DMS53 (cell line): Measurements from ENCODE around the gene RAB11FIP3.

Experiments used
- DNase-seq: peaks from one replicate; lab custom pipeline; 2025; lab: John Stamatoyannopoulos, UW

The RAB11FIP3 gene

DNA sequence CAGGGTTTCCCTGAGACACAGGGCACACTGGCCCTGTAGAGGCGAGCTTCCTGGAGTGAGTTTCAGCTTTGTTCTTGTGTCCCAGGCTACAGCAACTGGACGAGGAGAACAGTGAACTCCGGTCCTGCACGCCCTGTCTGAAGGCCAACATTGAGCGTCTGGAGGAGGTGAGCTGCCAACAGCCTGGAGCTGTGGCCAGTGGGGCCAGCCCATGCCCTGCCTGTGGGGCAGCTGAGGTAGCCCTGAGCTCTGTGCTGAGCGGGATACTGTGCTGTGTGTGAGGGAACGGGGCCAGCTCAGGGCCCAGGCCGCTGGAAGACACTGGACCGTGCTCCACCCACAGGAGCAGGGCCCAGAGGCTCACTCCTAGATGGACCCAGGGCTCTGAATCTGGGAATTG is 93.4 kb downstream of the RAB11FIP3 start:
- DNase-seq, result no peak

DNA sequence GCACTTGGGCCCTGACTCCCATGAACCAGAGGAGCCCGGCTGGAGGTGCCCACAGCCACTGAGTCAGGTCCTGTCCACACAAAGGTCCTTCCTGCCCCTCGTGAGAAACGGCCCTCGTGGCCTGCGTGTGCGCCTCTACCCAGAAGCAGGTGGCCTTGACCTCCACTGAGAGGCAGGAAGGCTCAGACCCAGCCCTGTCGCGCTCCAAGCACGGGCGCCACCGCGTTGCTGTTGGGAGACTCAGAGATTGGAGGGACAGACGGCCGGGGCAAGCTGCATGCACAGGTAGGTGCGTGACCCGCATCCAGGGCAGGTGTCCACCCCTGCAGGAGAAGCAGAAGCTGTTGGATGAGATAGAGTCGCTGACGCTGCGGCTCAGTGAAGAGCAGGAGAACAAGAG is 94.0 kb downstream of the RAB11FIP3 start:
- no peak for DNase-seq

DNA sequence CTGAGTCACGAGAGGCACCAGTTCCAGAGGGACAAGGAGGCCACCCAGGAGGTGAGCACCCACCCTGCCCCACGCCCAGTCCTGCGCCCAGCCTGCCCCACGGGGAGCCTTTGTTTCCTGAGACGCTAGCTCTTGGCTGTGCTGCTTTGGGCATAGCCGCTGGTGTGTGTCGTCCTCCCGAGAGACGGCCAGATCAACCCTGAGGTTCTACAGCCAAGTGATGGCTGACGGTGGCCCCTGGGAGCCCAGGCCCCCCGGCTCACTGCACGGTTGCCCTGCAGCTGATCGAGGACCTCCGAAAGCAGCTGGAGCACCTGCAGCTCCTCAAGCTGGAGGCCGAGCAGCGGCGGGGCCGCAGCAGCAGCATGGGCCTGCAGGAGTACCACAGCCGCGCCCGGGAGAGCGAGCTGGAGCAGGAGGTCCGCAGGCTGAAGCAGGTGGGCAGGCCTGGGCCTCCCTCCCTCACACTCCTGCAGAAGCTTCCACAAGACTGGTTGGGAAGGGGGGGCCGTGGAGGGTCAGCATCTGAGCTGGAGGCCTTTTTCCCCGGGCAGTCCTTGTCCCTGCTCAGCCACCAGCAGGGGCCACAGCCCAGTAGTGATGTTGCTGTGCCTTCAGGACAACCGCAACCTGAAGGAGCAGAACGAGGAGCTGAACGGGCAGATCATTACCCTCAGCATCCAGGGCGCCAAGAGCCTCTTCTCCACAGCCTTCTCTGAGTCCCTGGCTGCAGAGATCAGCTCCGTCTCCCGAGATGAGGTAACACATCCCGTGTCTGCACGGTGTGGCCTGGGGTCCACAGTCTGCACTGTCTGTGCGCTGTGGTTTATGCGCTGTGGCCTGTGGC is 94.6 kb downstream of the RAB11FIP3 start:
- no peak for DNase-seq

DNA sequence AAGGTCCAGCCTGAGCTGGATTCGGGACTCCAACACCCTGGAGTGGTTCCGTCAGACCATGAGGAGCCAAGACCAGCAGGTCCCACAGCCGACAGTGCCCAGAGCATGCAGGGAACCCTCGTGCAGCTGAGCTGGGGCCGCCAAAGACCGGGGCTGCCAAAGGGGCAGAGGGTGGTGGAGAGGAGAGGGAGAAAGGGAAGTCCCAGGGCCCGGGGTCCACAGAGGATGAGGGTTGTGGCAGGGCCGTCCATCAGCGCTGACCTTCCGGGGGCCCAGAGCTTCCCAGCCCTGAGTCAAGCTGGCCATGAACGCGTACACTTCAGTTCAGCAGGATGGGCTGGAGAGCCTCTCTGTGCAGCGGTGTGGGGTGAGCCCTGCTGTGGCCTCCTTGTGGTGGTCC is 95.4 kb downstream of the RAB11FIP3 start:
- no peak for DNase-seq

DNA sequence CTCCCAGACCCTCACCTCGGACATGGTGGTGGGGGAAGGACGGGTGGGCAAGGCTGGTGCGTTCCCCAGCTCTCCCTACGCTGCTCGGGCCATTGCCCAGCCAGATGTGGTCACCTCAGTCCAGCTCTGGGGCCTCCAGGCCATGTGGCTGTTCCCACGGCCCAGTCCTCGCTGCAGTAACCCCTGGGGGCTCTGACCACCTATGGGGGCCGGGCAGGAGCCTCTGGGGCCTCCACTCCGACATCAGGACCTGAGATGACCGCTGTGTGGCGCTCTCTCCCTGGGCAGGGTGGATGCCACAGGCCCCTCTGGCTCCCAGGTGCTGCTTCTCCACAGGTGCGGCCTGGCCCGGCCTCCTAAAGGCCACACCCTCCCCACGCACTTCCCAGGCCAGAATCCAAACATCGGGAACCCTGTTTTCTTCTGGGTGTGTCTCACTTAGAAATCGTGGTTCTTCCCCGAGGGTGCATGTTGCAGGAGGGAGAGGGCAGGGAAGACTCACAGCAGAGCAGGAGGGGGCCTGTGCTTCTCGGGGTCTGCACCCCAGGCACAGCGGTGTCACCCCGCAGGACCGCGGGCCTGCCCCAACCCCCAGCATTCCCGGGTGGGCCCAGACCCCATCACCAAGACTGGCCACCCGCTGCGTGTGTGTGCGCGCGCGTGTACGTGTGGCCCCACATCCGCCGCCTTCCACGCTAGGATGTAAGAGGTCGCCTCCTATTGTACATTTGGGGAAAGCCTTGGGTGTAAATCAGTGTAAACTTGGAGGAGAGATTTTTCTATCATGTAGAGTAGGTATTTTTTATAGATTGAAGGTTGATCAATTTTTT is 96.1 kb downstream of the RAB11FIP3 start:
- peak; percentile 76 for DNase-seq

DNA sequence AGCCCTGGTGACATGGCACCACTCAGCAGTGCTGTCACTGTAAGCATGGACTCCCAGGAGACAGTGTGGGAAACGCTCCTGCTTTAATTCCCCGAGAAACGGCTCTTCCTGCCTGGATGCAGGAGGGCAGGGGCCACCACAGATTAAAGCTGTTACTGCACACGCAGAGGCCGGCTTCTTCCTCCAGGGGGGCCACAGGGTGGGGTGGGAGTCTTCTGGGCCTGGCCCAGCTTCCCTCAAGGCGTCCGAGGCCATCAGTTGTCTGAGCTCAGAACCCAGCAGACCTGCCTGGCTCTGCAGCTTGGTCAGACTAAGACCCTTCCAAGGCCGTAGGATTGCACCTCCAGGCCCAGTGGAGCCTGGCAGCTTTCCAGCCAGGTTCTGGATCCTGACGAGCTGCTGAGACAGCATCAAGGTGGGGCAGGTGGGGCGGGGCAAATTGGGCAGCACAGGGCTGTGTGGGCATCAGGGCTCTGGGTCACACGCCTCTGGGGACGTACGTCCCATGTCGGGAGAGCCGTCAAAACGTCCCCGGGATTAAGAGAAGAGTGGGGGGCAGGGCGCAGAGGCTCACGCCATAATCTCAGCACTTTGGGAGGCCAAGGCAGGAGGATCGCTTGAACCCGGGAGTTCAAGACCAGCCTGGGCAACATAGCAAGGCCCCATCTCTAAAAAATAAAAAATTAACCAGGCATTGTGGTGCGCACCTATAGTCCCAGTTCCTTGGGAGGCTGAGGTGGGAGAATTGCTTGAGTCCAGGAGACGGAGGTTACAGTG is 97.1 kb downstream of the RAB11FIP3 start:
- DNase-seq, result peak; percentile 28

DNA sequence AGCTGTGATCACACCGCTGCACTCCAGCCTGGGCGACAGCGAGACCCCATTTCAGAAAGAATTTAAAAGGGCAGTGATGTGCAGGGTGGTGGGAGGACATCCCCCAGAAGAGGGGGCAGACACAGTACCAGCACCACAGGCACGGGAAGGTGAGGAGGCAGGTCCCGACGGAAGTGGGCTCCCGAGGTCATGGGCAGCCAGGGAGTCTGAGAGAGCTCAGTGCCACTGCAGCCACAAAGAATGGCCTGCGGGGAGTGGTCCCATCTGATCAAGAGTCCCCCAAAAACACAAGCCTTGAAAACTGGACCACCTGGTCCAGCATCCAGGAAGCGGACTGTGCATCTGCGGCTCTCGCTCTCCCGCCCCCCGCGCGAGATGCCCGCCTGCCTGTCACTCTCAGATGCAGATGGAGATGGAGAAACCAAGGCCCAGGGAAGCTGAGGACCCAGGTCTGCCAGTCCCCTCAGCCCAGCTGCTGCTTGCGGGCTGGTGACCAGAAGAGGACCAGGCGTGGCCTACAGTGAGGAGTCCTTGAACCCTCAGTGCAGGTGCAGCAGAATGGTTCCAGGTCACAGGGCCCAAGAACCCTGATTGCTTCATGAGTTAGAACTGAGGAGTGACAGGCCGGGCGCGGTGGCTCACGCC is 97.8 kb downstream of the RAB11FIP3 start:
- DNase-seq, result no peak

DNA sequence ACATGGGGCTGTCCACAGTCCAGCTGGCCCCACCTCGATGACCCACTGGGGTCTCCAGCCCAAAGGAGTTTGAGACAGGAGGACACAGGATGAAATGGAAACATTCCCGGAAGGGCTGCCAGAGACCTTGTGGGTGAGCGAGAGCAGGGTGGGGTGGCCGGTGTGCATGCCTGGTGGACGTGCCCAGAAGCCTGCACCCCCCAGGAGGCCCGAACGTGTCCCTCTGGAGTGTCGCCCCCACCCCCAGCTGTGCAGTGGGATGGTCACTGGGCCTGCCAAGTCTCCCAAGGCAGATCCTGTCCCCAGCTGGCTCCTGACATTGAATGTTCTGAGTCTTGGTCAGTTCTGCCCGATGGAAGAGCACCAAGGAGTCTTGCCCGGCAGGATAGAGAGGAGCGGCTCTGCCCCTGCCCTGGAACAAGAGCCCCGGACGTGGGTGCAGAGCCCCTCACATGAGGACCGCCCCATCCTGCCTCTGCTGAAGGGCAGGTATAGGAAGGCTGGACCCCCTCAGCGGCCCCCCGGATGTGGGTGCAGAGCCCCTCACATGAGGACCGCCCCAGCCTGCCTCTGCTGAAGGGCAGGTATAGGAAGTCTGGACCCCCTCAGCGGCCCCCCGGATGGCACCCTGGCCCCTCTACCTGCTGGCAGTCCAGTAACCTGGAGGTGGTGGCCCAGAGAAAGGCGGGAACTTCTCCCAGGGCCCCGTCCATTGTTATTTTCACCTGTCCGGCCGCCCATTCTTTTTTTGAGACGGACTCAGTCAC is 99.0 kb downstream of the RAB11FIP3 start:
- DNase-seq, result no peak

DNA sequence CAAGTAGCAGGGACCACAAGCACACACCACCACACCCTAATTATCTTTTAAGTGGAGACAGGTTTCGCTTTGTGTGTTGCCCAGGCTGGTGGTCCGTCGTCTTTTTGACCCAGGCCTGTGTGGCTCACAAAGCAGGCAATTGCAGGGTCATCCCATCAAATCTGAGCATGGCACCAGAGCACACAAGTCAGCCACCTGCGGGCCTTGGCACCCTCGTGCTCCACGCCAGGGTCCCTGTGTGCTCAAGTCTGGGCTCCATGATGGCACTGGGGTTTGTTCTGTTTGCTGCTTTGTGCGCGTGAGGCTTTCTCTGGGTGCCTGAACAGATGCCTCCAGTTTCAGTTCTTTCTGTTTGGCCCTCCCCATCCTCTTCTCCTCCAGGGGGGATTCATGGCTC is 99.7 kb downstream of the RAB11FIP3 start:
- no peak for DNase-seq

DNA sequence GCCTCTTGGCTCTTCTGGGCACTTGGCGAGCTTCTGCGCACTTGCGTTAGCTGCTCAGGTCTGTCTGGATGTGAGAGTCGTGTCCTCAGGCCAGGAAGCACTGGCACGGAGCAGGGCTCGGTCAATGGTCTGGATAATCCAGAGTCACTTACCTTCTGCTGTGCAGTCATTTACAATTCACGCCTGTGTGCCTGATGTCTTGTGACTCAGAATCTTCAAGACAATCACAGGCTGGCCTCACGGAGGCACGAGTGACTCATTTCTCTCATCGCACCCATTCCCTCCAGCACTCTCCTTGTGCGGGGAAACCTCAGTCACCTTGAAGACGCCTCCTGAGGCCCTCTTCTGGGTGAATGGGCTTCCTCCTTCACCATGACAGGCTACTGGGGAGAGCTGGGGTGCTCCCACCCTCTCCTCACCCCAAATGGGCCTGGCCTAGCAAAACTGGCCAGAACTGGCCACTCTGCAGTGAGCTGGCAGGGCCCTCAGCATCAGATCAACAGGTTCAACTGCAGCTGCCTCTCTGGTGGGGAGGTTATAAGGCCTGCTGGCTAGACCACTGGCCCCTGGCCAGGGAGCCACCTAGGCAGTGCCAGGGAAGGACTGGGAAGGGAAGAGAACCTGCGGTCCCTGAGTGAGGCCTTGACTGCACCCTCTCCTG is 100.2 kb downstream of the RAB11FIP3 start:
- peak; percentile 17 for DNase-seq

DNA sequence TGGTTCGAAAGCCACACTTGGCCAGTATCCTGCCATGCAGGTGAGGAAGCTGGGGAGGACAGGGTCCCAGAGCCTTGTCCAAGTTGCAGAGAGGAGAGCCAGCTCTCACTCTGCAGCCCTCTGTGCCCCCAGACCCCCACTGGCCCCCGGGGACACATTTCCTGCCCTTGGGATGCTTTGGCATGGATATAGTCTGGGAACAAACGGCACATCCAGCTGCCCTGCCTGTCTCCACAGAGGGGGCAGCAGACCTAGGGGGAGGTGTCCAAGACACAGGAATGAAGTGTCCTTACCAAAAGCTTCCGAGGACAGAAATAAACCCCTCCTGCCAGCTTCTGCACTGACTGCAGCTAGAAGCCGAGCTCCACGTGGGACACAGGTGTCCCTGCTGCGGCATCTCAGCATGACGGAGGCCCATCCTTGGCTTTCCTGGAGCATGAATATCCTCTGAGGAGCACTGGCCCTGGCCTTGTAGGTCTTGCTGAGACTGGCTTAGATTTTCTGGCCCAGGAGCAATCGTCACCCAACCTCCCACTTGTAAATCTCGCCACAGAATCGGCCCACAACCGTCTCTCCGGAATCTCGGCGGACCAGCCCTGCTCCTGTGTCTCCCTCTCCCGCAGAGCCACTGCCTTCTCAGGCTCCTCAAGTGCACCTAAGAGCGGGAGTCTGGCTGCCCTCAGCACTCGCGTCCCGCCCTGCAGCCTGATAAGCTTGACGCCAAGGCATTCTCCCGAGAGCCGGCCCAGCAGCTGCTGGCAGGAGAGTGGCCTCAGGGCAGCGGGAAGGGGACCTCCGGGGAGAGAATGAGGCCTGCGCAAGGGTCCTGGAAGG is 100.9 kb downstream of the RAB11FIP3 start:
- DNase-seq, result peak; percentile 70

DNA sequence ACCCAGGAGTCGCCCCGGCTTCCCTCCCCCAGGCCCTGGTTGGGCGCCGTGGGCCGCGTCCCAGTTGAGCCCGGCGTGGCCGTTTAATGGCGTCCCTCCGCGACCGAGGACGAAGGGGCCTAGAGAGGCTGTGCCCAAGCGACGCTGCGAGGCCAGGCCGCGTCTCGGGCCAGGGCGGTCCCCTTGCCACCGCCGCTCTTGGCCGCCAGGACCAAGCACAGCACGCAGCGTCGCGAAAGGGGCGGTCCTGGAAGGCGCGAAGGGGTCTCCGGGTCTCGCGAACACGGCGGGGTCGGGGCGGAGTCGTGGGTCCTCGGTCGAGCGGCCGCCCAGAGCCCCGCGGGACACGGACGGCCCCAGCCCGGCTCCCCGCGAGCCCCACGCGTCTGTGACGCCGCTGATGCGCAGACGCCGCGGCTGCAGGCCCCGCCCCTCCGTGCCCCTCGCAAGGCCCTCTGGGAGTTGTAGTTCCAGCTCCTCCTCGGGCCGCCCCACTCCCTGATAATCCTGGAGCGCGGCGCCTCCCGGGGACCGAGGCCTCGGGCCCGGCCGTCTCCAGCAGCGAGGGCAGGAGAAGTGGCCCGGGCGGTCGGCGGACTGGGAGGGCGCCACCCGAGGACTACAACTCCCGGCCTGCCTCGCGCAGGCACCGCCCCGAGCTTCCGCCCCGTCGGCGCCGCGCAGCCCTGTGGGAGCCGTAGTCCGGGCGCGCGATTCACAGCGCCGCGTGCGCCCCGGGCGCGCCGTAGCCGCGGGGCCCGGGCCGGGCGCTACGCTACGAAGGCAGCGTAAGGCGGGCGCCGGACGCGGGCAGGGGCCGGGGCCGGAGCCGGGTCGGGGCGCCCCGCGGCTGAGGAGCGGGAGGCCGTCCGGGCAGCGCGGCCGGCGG is 101.8 kb downstream of the RAB11FIP3 start, which contains the start of gene CAPN15:
TSS of gene CAPN15 (plus strand) at position 698 of the 889 bp plus-strand sequence. CDS start 19,127 bp downstream, outside the sequence.
- DNase-seq, result peak; percentile 91

DNA sequence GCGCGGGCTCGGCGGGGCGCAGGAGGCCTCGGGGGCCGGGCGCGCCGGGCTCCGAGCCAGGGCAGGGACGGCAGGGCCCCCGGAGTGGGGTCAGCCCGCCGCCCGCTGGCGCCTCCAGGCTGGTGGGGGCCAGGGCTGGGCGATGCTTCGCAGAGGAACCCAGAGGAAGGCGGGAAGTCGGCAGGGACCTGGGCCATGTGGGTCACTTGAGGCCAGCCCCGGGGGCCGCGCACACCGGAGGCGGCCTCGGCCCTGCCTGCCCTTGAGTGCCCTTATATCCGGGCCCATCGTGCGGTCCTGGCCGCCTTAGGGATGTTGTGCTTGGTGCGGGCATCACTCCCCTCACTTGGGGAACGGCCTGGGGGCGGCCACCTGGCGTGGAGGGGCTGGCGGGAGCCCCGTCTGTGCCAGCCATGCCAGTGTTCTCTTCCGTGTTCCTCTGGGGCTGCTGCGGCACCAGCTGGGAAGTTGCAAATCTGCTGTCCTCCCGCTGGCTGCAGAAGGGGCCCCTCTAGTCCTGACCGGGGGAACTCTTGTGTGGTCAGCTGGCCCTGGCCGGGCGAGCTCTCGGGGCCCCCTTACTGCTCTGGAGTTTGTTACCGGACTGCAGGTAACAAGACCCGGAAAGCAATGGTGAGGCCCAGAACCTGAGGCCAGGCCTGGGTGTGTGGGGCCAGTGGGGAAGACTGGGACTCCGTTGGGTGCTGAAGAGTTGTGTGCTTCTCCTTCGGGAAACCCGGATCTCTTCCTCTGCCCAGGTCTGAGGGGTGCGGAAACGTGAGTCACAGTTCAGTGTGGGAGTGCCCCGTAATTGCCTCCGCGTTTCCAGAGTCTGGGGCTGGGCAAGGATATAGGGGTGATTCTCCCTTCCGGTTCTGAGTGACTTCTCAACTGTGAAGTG is 102.9 kb downstream of the RAB11FIP3 start:
- peak; percentile 60 for DNase-seq

DNA sequence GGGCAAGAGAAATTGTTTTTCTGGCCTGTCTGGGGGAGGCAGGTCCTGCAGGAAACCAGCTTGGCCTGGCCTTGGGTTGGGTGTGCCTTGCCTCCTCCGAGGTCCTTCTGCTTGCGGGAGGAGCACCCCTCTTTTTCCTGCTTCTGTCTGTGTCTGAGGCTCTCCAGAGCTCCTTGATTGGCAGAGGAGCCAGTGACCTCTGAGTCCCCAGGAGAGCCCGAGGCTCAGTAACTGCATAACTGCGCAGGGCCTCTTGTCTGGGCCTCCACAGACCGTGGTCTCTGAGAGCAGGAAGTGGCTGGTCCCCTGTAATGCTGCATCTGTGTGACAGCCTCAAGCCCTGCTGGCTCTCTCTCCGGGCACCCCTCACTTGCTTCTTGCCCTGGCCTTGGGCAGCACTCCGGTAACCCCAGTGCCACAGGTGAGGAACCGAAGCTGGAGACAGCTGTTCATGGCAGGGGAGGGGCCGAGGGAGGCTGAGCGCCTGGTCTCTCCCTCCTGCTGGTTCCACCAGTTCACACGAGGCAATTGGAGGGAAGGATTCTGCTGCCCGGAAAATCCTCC is 103.6 kb downstream of the RAB11FIP3 start:
- no peak for DNase-seq

DNA sequence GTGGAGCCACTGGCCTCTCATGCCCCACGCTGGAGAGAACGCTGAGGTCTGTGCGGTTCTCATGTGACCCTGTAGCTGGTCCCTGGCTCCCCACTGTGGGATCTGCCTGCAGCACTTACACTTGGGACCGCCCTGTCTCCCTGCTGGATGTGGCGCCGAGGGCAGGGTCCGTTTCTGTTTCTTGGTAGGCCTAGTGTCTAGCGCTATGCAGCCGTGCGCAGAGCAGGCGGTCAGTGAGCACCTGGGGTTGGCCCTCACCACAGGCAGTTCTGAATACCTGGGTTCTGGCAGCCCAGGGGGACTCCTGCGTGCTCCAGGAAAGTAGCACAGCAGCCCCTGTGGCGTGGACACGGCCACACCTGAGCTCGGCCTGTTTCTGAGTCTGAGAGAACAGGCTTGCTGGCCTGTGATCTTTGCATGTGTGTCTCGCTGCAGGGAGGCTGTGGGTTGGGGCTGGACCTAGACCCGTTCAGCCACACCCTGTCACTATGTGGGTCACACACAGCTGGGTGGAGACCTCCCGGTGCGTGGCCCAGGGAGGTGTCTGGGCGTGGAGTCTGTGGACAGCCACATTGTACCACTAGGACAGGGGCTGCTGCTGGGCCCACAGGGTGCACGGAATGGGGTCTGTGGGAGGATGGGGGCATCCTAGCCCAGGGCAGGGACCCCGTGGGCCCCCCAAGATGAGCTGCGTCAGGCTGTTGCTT is 104.8 kb downstream of the RAB11FIP3 start:
- no peak for DNase-seq

DNA sequence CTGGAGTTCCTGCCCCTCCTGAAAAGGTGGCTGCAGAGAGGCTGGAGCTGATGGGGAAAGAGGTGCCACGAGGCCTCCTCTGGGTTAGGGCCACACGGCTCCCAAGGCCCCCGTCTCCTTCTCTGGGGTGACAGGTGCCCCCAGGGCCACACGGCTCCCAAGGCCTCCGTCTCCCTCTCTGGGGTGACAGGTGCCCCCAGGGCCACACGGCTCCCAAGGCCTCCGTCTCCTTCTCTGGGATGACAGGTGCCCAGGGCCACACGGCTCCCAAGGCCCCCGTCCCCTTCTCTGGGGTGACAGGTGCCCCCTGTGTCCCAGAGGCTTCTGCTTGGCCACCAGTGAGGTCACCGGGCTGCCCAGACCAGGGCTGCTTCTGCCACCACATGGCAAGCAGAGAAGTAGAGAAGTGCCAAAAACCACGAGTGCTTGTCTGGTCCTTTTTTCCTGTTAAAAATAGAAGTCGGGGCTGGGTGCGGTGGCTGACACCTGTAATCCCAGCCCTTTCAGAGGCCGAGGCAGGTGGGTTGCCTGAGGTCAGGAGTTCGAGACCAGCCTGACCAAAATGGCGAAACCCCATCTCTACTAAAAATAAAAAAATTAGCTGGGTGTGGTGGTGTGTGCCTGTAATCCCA is 106.2 kb downstream of the RAB11FIP3 start:
- DNase-seq, result no peak
